GM21381 (cell line): ENCODE measurements around the gene CDK12.

ENCODE experiments used
- ATAC-seq: cut with Tn5 transposase; IDR thresholded peaks from one replicate; pipeline ENCODE4 v1.9.1; 2021; ENCODE audit warnings: mild to moderate bottlenecking, moderate library complexity; ENCODE audit not compliant: unreplicated experiment

The CDK12 gene

DNA sequence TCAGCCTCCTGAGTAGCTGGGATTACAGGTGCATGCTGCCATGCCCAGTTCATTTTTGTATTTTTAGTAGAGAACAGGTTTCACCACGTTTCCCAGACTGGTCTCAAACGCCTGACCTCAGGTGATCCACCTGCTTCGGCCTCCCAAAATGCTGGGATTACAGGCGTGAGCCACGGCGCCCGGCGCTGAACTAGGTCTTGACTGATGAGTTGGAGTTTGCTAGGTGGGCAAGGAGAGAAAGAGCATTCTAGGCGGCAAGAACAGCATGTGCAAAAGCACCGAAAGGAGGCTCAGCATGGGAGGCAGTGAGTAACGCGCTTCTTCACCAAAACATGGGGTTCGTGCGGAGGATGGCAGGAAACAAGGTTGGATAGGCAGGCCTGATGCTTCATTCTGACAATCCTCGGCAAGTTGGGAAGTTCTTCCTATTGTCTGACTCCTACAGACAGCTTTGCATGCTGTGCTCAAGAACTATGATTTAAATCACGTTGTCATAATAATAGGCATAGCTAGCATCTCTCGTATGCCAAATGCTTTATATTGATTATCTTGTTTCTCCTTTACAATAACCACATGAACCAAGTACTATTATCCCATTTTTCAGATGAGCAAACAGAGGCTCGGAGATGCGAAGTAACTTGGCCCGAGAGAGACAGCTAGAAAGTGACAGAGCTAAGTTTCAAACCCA, 119.9 kb downstream of the CDK12 start:
- no peak for ATAC-seq

- no peak for ATAC-seq
Measured at GRCh38 chr17:39581759-39582085, 120.4 kb downstream of the CDK12 start.

DNA sequence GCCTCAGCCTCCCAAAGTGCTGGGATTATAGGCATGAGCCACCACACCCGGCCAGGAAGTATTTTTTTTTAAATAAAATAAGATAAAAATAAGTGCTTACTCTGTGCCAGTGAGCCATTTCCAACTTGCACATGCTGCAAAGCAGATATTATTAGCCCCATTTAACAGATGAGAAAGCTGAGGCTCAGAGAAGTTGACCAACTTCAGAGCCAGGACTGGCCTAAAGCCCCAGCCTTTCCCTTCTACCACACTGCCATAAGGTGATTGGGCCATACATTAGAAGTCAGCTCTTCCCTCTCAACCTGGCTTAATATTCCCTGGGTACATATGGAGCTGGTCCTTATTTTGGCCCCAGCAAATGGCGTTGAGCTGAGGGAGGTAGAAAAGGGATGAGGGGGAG, 121.4 kb downstream of the CDK12 start:
- ATAC-seq = no peak
